ENCODE measurements around the gene HPGDS.

DNA sequence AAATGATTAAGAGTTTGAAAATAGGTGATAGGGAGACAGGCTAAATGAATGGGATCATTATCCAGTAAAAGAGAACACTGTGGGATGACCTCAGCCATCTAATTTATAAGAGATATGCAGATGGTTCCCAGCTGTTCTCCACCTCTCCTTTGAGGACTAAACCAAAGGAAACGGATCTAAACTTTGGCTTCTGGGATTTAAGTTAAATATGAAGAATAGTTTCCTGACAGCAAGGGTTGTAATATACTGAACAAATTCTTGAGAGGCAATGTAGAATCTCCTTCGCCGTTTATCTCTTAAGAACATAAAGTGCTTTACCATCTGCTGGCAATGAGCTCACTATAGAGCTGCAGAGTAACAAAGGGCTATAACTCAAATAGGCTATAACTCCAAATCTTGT, 35.4 kb upstream of the HPGDS start:
- TF ChIP-seq, protein P1, sequence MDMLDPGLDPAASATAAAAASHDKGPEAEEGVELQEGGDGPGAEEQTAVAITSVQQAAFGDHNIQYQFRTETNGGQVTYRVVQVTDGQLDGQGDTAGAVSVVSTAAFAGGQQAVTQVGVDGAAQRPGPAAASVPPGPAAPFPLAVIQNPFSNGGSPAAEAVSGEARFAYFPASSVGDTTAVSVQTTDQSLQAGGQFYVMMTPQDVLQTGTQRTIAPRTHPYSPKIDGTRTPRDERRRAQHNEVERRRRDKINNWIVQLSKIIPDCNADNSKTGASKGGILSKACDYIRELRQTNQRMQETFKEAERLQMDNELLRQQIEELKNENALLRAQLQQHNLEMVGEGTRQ (IDR thresholded peaks at IDR 0.05; ENCODE audit: borderline replicate concordance, low read depth, low read length): no peak
- TF ChIP-seq KDM1A (IDR thresholded peaks at IDR 0.05; ENCODE audit: borderline replicate concordance): no peak
- TF ChIP-seq HDGF (IDR thresholded peaks at IDR 0.05): no peak
- no peak for TF ChIP-seq ETV6 (conservative IDR thresholded peaks at IDR 0.05 in 1 of 2, IDR thresholded peaks at IDR 0.05 in 1 of 2; ENCODE audit: borderline replicate concordance in 1 of 2, low read depth in 1 of 2)
- no peak for TF ChIP-seq POLR2A (IDR thresholded peaks at IDR 0.05; ENCODE audit: low read depth, low read length)
